Measurements from ENCODE around the gene CAVIN1.
"Not testable (repeated sequence)": the region's sequence is repeated elsewhere in the genome, so short reads cannot be mapped to it uniquely, and the experiment has no call there.

Gene CAVIN1, protein sequence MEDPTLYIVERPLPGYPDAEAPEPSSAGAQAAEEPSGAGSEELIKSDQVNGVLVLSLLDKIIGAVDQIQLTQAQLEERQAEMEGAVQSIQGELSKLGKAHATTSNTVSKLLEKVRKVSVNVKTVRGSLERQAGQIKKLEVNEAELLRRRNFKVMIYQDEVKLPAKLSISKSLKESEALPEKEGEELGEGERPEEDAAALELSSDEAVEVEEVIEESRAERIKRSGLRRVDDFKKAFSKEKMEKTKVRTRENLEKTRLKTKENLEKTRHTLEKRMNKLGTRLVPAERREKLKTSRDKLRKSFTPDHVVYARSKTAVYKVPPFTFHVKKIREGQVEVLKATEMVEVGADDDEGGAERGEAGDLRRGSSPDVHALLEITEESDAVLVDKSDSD

DNA sequence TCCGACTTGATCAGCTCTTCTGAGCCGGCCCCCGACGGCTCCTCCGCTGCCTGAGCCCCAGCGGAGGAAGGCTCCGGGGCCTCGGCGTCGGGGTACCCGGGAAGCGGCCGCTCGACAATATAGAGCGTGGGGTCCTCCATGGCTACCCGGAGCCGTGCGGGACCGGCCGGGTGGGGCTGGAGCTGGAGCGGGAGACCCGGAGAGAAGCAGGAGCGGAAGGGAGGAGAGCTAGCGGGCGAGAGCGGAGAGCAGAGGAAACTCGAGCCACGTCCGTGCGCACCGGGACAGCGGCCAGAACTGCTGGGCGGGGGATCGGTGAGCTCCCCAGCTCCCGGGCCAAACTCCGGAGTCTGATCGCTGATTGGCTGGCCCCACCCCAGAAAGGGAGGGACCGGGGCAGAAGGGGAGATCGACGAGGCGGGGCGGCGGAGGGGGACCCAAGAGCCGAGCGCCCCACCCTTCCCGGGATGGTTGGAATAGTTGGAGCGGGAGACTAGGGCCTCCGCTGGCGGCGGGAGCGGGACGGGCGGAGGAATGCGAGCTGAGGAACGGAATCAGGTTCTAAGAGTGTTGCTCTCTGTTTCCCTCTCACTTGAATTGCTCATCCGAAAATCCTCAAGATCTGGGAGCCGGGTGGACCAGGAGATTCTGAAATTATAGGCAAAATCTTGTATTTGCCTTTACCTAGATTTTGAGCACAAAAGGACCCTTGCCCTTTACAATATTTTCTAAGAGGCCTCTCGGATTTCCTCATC, at the start of gene CAVIN1:
Gene CAVIN1 (minus strand): TSS at position 299 of the 755 bp plus-strand sequence. CDS start 159 bp downstream, at position 140.
- peak; percentile 21 for DNase-seq

DNA sequence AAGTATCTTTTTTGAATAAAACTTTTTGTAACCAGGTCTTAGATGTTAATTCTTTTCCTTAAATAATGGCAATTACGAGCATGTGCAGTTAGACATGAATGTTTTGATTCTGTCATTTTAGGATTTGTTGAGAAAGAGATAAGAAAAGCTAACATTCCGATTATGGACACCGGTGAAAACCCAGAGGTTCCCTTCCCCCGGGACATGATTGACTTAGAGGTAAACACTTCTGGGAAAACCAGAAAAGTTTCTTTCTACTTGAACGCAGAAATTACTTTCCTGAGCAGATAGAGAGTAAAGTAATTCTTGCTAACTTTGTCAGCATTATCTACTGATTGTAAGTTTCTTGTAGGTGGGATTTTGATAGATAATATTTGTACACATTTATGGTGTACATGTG, 44.8 kb upstream of the CAVIN1 start:
- no peak for DNase-seq

DNA sequence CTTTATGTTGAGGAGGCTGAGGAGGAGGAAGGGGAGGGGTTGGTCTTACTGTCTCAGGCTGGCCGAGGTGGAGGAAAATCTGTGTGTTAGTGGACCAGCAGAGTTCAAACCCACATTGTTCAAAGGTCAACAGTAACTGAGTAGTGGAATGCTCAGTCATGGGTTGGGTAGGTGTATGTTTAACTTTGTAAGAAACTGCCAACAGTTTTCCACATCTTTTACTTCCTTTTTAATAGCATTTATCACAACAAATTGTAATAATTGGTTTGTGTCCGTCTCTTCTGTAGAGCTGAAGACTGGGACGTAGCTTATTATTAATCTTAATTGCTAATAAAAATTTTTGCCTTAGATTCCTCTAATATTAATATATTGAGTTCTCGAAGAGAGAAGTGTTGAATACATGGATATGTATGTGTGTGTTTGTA, 40.9 kb upstream of the CAVIN1 start:
- no peak for DNase-seq

DNA sequence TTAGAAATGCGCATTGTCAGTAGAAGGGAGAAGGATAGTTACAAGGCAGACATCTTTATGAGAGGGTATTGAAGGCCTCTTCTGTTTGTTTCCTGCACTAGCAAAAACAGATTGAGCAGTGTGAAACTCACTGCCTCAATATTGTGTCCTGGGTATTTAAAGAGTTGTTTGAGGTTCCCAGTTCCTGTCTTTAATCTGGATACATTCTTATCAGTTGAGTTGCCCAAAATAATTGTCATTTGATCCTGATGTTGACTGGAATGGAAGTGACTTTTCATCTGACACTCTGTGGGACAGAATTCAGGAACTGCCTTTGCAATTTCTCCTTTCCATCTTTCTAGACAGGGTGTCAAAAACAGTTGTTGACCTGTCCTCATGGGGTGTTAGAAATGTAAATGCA, 37.3 kb upstream of the CAVIN1 start:
- no peak for DNase-seq

DNA sequence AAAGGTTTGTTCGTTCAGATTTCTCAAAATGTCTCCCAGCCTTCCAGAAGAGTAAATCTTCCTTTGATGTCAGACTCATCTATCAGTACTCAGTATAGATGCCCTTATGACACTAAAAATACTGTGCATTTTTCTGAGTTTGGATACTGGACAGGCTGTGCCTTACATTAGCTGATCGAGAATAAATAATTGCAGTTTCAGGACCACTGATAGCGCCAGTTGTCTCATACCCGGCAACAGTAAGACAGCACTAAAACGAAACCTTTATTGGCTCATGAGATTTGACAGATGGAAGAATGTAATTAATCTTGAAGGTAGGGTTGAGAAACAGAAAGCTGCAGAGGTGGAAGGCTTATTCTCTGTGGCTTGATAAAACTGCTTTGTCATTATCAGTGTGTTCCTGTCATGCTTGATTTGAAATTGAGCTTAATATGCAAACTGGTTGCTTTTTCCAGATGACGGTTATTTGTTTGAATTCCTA, 36.8 kb upstream of the CAVIN1 start:
- peak; percentile 42 for DNase-seq

DNA sequence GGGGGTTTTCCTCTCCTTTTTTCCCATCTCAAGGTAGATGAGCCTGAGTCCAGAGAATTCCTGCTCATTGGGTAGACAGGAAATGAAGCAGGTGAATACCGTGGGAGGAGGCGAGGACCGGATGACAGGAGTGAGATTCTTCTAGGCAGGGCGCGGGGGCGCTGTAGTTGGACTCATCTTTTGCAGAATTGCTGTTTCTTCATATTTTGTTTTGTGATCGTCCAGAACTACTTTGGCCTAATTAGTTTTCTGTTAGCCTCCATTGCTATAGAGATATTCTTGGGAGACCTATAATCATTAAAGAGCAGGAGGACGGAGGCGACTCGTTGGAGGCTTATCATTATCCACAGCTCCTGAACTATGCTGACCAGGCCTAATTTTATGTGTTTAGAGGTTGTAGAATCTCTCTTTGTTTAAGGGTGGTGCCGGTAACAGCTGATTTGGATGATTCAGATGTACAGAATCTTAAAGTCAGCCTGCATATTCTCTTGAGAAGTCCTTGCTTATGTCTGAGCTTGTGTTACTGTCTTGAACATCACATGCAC, 36.3 kb upstream of the CAVIN1 start:
- peak; percentile 20 for DNase-seq

DNA sequence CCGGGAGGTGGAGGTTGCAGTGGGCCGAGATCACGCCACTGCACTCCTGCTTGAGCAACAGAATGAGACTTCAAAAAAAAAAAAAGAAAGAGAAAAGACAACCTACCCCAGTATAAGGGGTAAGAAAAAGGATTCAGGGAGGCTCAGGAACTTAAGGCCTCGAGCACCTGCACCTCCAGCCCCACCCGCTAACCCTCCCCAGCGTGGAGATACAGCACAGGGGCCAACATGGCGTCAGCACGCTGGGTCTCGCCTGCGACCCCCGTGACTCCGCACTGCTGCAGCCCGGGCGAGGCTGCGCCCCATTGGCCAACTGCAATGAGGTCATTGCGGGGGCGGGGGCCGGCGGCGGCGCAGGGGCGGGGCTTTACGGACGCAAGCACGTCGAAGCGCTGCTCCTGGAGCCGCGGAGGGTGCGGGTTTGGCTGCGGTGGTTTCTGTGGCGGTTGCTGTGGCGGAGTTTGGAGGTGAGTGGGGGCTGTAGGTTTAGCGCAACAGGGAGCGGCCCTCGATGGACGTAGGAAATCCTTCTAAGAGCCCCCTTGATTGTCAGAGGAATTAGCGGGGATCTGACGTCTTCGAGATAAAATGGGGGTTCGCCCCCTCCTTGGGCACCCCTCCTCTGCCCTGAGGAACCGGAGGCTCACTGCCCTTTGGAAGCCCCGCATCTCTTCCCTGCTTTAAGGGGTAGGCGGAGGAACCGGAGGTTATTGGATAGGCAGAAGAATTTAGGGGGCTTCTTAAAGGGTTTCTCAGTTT, 35.6 kb upstream of the CAVIN1 start, which contains the start of gene ATP6V0A1:
Gene ATP6V0A1 (plus strand): TSS at position 382 of the 759 bp plus-strand sequence. CDS start 2,017 bp downstream, outside the sequence.
- peak; percentile 86 for DNase-seq

DNA sequence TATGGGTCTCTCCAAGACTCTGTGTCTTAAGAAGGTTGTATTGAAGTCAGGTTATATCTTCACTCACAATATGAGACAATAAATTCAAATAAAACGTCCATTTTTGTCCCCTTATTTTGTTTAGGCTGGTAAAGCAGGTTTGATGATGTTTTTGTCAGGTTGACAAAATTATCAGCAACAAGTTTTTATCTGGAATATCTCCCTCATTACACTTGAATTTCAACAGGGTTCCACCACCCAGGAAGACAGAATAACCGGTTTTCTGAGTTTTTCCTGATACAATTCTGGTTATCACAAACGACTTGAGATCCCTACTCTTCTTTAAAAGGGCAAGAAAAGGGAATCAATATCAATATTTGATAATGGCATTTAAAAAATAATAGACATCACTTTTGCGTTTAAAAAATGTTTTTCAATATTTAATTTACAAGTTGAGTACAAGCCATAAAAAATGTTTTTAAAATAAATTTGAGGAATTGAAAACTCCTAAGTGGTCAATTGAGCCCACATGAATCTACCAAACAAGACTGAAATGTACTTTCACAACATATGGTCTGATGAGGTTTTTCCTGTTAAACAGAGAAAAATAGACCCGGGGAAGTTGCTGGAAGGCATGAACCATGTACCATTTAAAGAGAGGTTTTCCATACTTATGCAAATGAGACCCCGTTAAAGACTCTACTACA, 34.2 kb upstream of the CAVIN1 start:
- no peak for DNase-seq

DNA sequence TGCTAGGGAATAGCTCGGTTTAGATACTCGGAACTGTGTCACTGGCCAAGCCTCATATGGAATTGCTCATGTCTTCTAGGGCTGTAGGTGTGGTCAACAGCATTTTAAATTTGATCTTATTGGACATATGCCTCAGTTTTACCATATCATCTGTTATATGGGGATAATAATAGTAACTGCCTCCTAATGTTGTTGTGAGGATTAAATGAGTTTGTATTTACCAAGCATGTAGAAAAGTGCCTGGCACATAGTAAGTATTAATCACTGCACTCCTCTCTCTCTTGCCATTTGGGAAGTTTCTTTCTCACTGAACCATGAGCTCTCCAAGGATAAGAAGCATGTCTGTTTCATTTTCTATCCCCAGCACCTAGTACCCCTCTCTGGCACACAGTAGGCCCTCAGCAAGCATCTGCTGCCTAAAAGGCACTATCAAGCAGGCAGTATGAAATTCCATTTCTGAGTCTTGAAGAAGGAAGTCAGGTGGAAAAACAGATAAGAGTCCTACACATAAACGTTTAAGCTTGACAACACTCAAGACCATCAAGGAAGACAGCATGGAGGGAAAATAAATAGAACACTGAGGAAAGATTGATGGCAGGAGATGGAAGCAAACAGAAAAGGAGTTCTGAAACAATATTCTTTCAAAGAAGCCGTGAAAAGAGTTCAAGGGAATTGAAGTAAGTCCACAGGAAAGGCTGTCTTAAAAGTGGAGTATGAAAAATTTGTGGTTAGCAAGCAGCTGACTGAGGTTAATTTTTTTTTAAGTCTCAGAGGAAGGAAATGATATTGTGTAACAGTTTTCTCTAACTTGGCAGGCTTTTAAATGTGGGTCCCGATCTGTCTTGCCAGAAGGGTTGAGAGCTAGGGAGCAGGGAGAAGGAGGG, 33.4 kb upstream of the CAVIN1 start:
- peak; percentile 61 for DNase-seq

DNA sequence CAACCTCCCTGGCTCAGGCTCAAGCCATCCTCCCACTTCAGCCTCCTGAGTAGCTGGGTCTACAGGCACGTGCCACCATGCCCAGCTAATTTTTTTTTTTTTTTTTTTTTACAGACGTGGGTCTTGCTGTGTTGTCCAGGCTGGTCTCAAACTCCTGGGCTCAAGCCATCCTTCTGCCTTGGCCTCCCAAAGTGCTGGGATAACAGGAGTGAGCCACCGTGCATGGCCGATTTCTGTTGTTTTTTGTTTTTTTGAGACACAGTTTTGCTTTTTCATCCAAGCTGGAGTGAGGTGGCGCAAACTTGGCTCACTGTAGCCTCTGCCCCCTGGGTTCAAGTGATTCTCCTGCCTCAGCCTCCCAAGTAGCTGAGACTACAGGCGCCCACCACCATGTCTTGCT, 31.9 kb upstream of the CAVIN1 start:
- DNase-seq: not testable (repeated sequence)

DNA sequence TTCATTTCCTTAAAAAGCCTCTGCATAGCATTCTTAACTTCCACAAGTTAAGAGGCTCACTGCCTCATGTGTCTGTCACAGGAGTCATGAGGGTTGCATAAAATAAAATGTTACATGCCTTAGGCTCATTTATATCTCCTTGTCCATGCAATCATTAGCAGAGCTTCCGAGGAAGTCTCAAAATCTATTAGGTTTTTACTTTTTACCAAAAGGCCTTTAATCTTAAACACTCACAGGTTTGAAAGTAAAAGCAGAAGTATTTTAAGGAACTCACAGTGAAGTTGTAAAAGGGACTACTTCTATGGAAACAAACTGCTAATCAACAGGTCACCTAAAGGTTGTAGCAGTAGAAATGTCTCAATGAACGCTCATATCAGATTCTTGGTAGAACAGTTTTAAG, 30.4 kb upstream of the CAVIN1 start:
- DNase-seq: no peak

DNA sequence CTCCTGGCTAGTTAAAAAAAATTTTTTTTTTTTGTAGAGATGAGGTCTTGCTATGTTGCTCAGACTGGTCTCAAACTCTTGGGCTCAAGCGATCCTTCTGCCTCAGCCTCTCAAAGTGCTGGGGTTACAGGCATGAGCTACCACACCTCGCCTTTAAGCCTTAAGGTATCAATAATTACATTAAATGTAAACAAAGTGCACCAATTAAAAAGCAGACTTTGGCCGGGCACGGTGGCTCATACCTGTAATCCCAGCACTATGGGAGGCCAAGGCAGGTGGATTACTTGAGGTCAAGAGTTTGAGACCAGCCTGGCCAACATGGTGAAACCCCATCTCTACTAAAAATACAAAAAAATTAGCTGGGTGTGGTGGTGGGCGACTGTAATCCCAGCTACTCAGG, 28.2 kb upstream of the CAVIN1 start:
- not testable (repeated sequence) for DNase-seq

DNA sequence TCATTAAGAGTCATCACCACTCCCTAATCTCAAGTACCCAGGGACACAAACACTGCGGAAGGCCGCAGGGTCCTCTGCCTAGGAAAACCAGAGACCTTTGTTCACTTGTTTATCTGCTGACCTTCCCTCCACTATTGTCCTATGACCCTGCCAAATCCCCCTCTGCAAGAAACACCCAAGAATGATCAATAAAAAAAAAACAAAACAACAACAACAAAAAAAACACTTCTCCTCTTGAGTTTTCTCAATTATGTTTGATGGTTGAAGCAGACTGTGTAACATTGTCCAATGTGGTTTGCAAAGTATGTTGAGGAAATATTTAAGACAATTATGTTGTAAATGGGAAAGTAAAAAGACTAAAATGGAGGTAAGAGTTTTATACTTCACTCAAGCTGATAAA, 26.8 kb upstream of the CAVIN1 start:
- DNase-seq: not testable (repeated sequence)

DNA sequence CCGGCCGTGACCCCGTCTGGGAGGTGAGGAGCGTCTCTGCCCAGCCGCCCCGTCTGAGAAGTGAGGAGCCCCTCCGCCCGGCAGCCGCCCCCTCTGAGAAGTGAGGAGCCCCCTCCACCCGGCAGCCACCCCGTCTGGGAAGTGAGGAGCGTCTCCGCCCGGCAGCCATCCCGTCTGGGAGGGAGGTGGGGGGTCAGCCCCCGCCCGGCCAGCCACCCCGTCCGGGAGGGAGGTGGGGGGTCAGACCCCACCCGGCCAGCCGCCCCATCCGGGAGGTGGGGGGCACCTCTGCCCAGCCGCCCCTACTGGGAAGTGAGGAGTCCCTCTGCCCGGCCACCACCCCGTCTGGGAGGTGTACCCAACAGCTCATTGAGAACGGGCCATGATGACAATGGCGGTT, 26.1 kb upstream of the CAVIN1 start:
- not testable (repeated sequence) for DNase-seq

DNA sequence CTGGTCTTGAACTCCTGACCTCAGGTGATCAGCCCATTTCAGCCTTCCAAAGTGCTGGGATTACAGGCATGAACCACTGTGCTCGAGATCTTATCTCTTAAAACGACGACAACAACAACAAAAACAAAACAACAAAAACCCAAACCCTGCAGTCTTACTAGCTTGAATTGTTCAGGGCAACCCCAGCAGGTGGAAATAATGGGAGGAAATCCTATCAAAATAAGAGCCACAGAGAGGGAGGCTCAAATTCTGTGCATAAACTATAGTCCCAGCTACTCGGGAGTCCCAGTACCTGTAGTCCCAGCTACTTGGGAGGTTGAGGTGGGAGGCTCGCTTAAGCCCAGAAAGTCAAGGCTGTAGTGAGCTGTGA, 19.1 kb upstream of the CAVIN1 start:
- no peak for DNase-seq

DNA sequence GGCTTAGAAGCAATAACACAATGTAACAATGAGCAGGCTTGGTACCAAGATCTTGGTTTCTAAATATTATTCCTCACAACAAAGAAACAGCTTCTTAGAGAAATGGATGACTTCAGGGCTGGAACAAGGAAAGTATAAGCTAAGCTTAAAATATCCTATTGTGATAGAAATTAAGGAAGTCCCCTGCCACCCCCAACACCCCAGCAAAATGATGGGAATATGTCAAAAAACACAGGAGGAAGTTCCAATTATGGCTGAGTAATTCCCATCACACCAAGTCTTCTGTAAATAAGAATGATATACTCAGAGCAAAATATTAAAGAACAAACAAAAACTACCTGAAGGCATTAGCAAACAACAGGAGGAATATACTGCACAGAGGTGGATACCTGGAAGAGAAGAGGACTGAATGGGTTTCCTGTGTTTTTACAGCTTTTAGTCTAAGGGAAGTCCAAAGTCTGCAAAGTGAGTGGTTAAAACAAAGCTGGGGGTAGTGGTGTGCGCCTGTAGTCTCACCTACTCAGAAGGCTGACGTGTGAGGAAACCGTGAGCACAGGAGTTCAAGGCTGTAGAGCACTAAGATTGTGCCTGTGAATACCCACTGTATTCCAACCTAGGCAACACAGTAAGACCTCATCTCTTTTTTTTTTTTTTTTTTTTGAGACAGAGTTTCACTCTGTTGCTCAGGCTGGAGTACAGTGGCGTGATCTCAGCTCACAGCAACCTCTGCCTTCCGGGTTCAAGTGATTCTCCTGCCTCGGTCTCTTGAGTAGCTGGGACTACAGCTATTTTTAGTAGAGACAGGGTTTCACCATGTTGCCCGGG, 18.5 kb upstream of the CAVIN1 start:
- DNase-seq: no peak

DNA sequence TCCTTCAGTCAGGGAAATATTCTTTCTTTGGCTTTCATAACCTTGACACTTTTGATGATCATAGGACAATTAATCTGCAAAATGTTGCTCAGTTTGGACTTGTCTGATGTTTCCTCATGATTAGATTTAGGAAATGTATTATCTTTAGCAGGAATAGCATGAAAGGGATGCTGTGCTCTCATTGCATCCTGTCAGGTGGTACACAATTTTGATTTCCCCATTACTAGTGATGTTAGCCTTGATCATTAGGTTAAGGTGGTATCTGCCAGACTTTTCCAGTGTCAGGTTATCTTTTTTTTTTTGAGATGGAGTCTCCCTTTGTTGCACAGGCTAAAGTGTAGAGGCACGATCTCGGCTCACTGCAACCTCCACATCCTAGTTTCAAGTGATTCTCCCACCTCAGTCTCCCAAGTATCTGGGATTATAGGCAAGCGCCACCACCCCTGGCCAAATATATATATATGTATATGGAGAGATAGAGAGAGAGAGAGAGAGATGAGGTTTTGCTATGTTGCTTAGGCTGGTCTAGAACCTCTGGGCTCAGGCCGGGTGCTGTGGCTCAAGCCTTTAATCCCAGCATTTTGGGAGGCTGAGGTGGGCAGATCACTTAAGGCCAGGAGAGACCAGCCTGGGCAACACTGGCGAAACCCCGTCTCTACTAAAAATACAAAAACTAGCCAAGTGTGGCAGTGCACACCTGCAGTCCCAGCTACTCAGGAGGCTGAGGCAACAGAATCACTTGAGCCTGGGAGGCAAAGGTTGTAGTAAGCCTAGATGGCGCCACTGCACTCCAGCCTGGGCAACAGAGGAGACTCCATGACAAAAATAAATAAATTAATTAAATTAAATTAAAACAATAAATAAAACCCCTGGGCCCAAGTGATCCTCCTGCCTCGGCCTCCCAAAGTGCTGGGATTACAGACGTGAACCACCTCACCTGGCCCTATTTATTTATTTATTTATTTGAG, 15.8 kb upstream of the CAVIN1 start:
- DNase-seq: peak; percentile 62

DNA sequence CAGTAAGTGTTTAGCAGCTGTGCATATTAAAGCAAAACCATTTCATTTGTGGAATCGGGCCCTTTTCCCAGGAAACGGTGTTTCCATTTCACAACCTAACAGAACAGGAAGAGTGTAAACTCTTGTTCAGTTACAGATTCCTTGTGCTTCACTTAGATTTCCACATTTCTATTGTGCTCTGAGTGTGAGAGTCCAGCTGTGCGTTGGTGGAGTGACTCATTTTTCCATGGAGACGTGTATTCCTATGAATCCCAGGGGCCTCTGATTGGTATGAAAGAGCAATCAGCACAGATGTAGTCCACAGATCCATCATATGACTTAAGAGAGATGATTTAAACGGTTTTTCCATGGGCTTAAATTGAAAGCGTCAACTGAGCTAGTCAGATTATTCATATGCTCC, 13.3 kb upstream of the CAVIN1 start:
- no peak for DNase-seq

DNA sequence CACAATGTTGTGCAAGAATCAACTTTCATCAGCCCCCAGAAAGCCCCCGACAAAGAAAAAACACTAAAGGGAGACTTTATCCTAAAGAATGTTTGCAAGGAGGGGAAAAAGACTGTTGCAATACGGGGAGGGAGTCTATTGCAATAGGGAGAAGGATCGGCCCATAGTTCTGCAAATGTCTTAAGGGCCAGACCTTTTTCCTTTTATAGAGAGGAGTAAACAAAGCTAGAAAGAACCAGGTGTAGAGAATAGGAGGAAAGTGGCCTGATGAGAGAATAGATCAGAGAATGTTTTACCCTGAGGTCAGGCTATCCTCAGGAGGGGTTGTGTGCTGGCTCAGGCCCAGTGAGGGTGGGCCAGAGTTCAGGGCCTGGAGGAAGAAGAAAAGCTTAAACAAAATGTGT, 8.7 kb upstream of the CAVIN1 start:
- DNase-seq: no peak

Data from CD4-positive, alpha-beta T cell treated with Interleukin-10 for 1 hour (primary cell).